Right lobe of liver (tissue), 4 donors: ENCODE results near the gene C11orf98.

ENCODE experiments used
- POLR2A ChIP-seq: fragments of 450-650 bp; IDR thresholded peaks from one replicate; pipeline ENCODE4 v1.6.1; 2017; ENCODE audit warnings: antibody characterized with exemption, mild to moderate bottlenecking
- TF ChIP-seq, protein P1 (sequence below), 4 donors: fragments of 200-600 bp in 3 of 4; fragments of 450-650 bp in 1 of 4; IDR thresholded peaks; one replicate each; pipeline versions ENCODE4 v1.5.1 to v1.8.0; 2016 to 2022; ENCODE audit warnings: antibody characterized with exemption in 4 of 4, mild to moderate bottlenecking in 2 of 4
- donor health status: DM: no; HTN: no; CAD: no.
- donor health status: DM: no; HTN: no; CAD: no.
- donor health status: DM: no; HTN: yes; CAD: no.

DNA sequence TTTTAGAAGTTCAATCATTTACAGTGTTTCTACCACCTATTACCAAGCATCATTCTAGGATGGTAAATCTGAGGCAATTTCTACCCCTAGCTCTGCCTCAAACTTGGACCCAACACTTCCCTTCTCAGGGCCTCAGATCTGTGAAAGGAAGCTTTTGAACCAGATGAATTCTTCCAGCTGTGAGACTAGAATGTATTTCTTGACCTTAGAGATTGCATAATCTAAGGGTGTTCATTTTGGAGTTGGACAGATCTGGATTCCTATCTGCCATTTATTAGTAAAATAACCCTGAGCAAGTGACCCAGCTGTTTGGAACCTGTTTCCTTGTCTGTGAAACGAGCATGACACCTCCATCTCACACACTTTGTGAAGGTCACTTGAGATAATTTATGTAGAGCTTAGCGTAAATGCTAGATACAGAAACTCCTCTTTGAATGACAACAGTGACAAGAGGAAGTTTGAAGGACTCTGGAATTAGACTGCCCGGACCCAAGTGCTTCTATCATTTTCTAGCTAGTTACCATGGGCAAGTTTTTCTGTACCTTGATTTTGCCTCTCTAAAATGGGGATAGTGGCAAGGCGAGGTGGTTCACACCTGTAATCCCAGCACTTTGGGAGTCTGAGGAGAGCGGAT lies 8.1 kb downstream of the C11orf98 start:
- TF ChIP-seq, protein P1, sequence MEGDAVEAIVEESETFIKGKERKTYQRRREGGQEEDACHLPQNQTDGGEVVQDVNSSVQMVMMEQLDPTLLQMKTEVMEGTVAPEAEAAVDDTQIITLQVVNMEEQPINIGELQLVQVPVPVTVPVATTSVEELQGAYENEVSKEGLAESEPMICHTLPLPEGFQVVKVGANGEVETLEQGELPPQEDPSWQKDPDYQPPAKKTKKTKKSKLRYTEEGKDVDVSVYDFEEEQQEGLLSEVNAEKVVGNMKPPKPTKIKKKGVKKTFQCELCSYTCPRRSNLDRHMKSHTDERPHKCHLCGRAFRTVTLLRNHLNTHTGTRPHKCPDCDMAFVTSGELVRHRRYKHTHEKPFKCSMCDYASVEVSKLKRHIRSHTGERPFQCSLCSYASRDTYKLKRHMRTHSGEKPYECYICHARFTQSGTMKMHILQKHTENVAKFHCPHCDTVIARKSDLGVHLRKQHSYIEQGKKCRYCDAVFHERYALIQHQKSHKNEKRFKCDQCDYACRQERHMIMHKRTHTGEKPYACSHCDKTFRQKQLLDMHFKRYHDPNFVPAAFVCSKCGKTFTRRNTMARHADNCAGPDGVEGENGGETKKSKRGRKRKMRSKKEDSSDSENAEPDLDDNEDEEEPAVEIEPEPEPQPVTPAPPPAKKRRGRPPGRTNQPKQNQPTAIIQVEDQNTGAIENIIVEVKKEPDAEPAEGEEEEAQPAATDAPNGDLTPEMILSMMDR (IDR thresholded peaks at IDR 0.05) = no peak
- no peak for TF ChIP-seq POLR2A
